HUES64 (cell line): ENCODE measurements around the gene ARR3.
"Not testable (repeated sequence)": the region's sequence is repeated elsewhere in the genome, so short reads cannot be mapped to it uniquely, and the experiment has no call there.

ENCODE experiments used
- H3K27ac ChIP-seq: 2 replicates; pipeline ENCODE4 v1.7.0; 2013; ENCODE audit warnings: low read depth, low read length, inconsistent platforms
- H3K27me3 ChIP-seq: 2 replicates; pipeline ENCODE4 v1.6.1; 2013; ENCODE audit warnings: mild to moderate bottlenecking, low read length; ENCODE audit not compliant: insufficient read depth
- H3K36me3 ChIP-seq: 2 replicates; pipeline ENCODE4 v1.6.1; 2013; ENCODE audit warnings: mild to moderate bottlenecking, low read length; ENCODE audit not compliant: insufficient read depth
- H3K4me1 ChIP-seq: 2 replicates; pipeline ENCODE4 v1.6.1; 2013; ENCODE audit warnings: mild to moderate bottlenecking, low read length, moderate library complexity; ENCODE audit not compliant: insufficient read depth
- H3K4me3 ChIP-seq: 2 replicates; pipeline ENCODE4 v1.5.1; 2013; ENCODE audit warnings: mild to moderate bottlenecking, low read length, moderate library complexity
- H3K9ac ChIP-seq: 2 replicates; pipeline ENCODE4 v1.6.1; 2013; ENCODE audit warnings: mild to moderate bottlenecking, low read depth, low read length
- H3K9me3 ChIP-seq: 2 replicates; pipeline ENCODE4 v1.6.1; 2013; ENCODE audit warnings: low read depth, low read length; ENCODE audit not compliant: insufficient read depth
- WGBS: fragments of 150-250, 120-280 bp; methylation state at CpG from one replicate; pipeline ENCODE4 v1.1.7; 2013; ENCODE audit warnings: missing lambda C conversion rate; 5-methylcytosine and 5-hydroxymethylcytosine counted together

The ARR3 gene

GRCh38 chrX:70253377-70254062 lies 14.6 kb upstream of the ARR3 start:
- no peak overlapping the region for H3K27ac ChIP-seq
- H3K4me3 ChIP-seq: no peak overlapping the region
- H3K27me3 ChIP-seq: no peaks in the 10 kb centered on the region
- H3K4me1 ChIP-seq: no peaks in the 10 kb centered on the region
- H3K9ac ChIP-seq: no peak overlapping the region
- no CpG with 5 or more reads among the region's 3 CpGs for WGBS
- H3K36me3 ChIP-seq: no peaks in the 10 kb centered on the region
- no peaks in the 10 kb centered on the region for H3K9me3 ChIP-seq

- no peaks in the 10 kb centered on the region for H3K36me3 ChIP-seq
- H3K4me3 ChIP-seq: no peak overlapping the region
- 77% methylated on average over 1 of the region's 1 CpG for WGBS
- no peaks in the 10 kb centered on the region for H3K4me1 ChIP-seq
- H3K9me3 ChIP-seq: no peaks in the 10 kb centered on the region
- H3K27me3 ChIP-seq: no peaks in the 10 kb centered on the region
- H3K27ac ChIP-seq: no peak overlapping the region
- no peak overlapping the region for H3K9ac ChIP-seq
Measured at GRCh38 chrX:70254063-70254400, 14.1 kb upstream of the ARR3 start.

GRCh38 chrX:70254909-70255308 lies 13.2 kb upstream of the ARR3 start:
- H3K36me3 ChIP-seq: no peaks in the 10 kb centered on the region
- H3K4me1 ChIP-seq: no peaks in the 10 kb centered on the region
- H3K9me3 ChIP-seq: no peaks in the 10 kb centered on the region
- no peaks in the 10 kb centered on the region for H3K27me3 ChIP-seq
- no peak overlapping the region for H3K9ac ChIP-seq
- 90% methylated on average over 3 of the region's 3 CpGs for whole genome bisulfite sequencing
- H3K4me3 ChIP-seq: no peak overlapping the region
- H3K27ac ChIP-seq: no peak overlapping the region

GRCh38 chrX:70255452-70255851 lies 12.7 kb upstream of the ARR3 start:
- Histone ChIP-seq H3K27ac (no peak overlapping the region), H3K4me3 (no peak overlapping the region), H3K4me1 (no peaks in the 10 kb centered on the region), H3K36me3 (no peaks in the 10 kb centered on the region), H3K9me3 (no peaks in the 10 kb centered on the region), H3K27me3 (no peaks in the 10 kb centered on the region), H3K9ac (no peak overlapping the region)
- WGBS: 100% methylated on average over 2 of the region's 2 CpGs

GRCh38 chrX:70257423-70258288 lies 10.5 kb upstream of the ARR3 start:
- Histone ChIP-seq H3K27me3 (no peaks in the 10 kb centered on the region), H3K36me3 (no peaks in the 10 kb centered on the region), H3K9ac (no peak overlapping the region), H3K27ac (no peak overlapping the region), H3K4me1 (no peaks in the 10 kb centered on the region), H3K4me3 (no peak overlapping the region), H3K9me3 (no peaks in the 10 kb centered on the region)
- WGBS: 86% methylated on average over 5 of the region's 5 CpGs

GRCh38 chrX:70260104-70260503 lies 8.0 kb upstream of the ARR3 start, which contains the start of gene P2RY4:
TSS of gene P2RY4 (minus strand) at chrX:70260204. CDS start at chrX:70259624, 580 bp downstream.
- H3K9me3 ChIP-seq: no peaks in the 10 kb centered on the region
- H3K4me3 ChIP-seq: no peak within 1 kb of the TSS
- WGBS: 75% methylated on average over 4 of the region's 4 CpGs
- H3K27me3 ChIP-seq: no peaks in the 10 kb centered on the region
- H3K9ac ChIP-seq: no peak within 1 kb of the TSS
- H3K27ac ChIP-seq: no peak within 1 kb of the TSS
- H3K36me3 ChIP-seq: no peaks in the 10 kb centered on the region
- H3K4me1 ChIP-seq: no peaks in the 10 kb centered on the region

GRCh38 chrX:70262952-70263567 lies 5.1 kb upstream of the ARR3 start:
- Histone ChIP-seq H3K27me3 (no peaks in the 10 kb centered on the region), H3K36me3 (no peaks in the 10 kb centered on the region), H3K9ac (0 out of 2 replicates have a peak overlapping the region, but pooled peaks have one; percentile 21), H3K27ac (no peak overlapping the region), H3K9me3 (no peaks in the 10 kb centered on the region), H3K4me1 (no peaks in the 10 kb centered on the region), H3K4me3 (no peak overlapping the region)
- WGBS: 12% methylated on average over 7 of the region's 7 CpGs

GRCh38 chrX:70264784-70265183 lies 3.4 kb upstream of the ARR3 start:
- no peaks in the 10 kb centered on the region for H3K36me3 ChIP-seq
- WGBS: 49% methylated on average over 3 of the region's 3 CpGs
- no peak overlapping the region for H3K27ac ChIP-seq
- no peak overlapping the region for H3K4me3 ChIP-seq
- H3K9me3 ChIP-seq: no peaks in the 10 kb centered on the region
- no peaks in the 10 kb centered on the region for H3K27me3 ChIP-seq
- no peaks in the 10 kb centered on the region for H3K4me1 ChIP-seq
- H3K9ac ChIP-seq: no peak overlapping the region

GRCh38 chrX:70274029-70274428 lies 5.9 kb downstream of the ARR3 start:
- not testable (repeated sequence) for H3K9ac ChIP-seq, H3K9me3 ChIP-seq, H3K27ac ChIP-seq, H3K27me3 ChIP-seq, H3K36me3 ChIP-seq, H3K4me3 ChIP-seq, H3K4me1 ChIP-seq
- WGBS: 92% methylated on average over 5 of the region's 7 CpGs

- no peaks in the 10 kb centered on the region for H3K27me3 ChIP-seq
- H3K27ac ChIP-seq: no peak overlapping the region
- no peaks in the 10 kb centered on the region for H3K4me1 ChIP-seq
- WGBS: 83% methylated on average over 2 of the region's 3 CpGs
- no peak overlapping the region for H3K9ac ChIP-seq
- no peak overlapping the region for H3K4me3 ChIP-seq
- no peaks in the 10 kb centered on the region for H3K9me3 ChIP-seq
- no peaks in the 10 kb centered on the region for H3K36me3 ChIP-seq
Measured at GRCh38 chrX:70279081-70279480, 10.9 kb downstream of the ARR3 start.

- H3K4me3 ChIP-seq: no peak overlapping the region
- no peaks in the 10 kb centered on the region for H3K4me1 ChIP-seq
- no peaks in the 10 kb centered on the region for H3K36me3 ChIP-seq
- H3K9ac ChIP-seq: no peak overlapping the region
- no peaks in the 10 kb centered on the region for H3K27me3 ChIP-seq
- no peaks in the 10 kb centered on the region for H3K9me3 ChIP-seq
- 82% methylated on average over 3 of the region's 3 CpGs for WGBS
- H3K27ac ChIP-seq: no peak overlapping the region
Measured at GRCh38 chrX:70280573-70280972, 12.4 kb downstream of the ARR3 start.
